ENCODE data around the gene TAT.

DNA sequence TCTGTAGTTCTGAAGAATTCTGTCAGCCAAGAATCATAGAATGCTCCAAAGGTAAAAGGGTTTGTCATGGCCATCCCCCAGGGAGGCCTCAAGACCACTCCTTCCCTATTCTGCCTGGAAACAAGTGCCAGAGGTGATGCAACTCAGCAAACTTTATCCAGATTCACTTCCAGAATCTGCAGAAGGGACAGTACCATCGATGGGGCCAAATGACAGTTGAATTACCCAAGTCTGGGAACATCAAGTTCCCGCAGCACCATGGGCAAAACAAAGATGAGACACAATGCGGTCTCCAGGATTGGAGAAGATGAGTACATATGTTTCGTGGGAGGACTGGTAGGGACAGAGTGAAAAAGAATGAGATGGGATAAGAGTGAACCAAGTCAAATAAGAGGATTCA, 13.7 kb upstream of the TAT start:
- TF ChIP-seq IRF2 (CRISPR knock-in tag; IDR thresholded peaks at IDR 0.05; ENCODE audit: borderline replicate concordance, low read depth) (no peak), ETV6 (CRISPR knock-in tag; IDR thresholded peaks at IDR 0.05) (no peak), JUN (CRISPR knock-in tag; IDR thresholded peaks at IDR 0.05) (no peak), NFE2L1 (CRISPR knock-in tag; IDR thresholded peaks at IDR 0.05) (no peak), CREB1 (CRISPR knock-in tag; IDR thresholded peaks at IDR 0.05) (no peak)
- TF ChIP-seq, protein P1, sequence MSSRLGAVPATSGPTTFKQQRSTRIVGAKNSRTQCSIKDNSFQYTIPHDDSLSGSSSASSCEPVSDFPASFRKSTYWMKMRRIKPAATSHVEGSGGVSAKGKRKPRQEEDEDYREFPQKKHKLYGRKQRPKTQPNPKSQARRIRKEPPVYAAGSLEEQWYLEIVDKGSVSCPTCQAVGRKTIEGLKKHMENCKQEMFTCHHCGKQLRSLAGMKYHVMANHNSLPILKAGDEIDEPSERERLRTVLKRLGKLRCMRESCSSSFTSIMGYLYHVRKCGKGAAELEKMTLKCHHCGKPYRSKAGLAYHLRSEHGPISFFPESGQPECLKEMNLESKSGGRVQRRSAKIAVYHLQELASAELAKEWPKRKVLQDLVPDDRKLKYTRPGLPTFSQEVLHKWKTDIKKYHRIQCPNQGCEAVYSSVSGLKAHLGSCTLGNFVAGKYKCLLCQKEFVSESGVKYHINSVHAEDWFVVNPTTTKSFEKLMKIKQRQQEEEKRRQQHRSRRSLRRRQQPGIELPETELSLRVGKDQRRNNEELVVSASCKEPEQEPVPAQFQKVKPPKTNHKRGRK (CRISPR knock-in tag; IDR thresholded peaks at IDR 0.05; ENCODE audit: borderline replicate concordance): no peak
- TF ChIP-seq, protein P2, sequence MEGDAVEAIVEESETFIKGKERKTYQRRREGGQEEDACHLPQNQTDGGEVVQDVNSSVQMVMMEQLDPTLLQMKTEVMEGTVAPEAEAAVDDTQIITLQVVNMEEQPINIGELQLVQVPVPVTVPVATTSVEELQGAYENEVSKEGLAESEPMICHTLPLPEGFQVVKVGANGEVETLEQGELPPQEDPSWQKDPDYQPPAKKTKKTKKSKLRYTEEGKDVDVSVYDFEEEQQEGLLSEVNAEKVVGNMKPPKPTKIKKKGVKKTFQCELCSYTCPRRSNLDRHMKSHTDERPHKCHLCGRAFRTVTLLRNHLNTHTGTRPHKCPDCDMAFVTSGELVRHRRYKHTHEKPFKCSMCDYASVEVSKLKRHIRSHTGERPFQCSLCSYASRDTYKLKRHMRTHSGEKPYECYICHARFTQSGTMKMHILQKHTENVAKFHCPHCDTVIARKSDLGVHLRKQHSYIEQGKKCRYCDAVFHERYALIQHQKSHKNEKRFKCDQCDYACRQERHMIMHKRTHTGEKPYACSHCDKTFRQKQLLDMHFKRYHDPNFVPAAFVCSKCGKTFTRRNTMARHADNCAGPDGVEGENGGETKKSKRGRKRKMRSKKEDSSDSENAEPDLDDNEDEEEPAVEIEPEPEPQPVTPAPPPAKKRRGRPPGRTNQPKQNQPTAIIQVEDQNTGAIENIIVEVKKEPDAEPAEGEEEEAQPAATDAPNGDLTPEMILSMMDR (IDR thresholded peaks at IDR 0.05): no peak
- TF ChIP-seq, protein P3, sequence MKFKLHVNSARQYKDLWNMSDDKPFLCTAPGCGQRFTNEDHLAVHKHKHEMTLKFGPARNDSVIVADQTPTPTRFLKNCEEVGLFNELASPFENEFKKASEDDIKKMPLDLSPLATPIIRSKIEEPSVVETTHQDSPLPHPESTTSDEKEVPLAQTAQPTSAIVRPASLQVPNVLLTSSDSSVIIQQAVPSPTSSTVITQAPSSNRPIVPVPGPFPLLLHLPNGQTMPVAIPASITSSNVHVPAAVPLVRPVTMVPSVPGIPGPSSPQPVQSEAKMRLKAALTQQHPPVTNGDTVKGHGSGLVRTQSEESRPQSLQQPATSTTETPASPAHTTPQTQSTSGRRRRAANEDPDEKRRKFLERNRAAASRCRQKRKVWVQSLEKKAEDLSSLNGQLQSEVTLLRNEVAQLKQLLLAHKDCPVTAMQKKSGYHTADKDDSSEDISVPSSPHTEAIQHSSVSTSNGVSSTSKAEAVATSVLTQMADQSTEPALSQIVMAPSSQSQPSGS (CRISPR knock-in tag; IDR thresholded peaks at IDR 0.05; ENCODE audit: borderline replicate concordance, low read depth): no peak
